GM12878 (cell line): ENCODE data around the gene ESR1.

Source experiments
- ASH2L ChIP-seq: fragments of 300-600, 200-600 bp; sonication (generic); IDR thresholded peaks from 2 replicates; pipeline ENCODE4 v1.6.1; 2017; ENCODE audit warnings: low read depth, mild to moderate bottlenecking, borderline replicate concordance
- BRCA1 ChIP-seq: IDR thresholded peaks from 2 replicates; pipeline ENCODE4 v1.6.1; 2011; ENCODE audit warnings: low read depth, low read length, improper control_type of control experiment
- CEBPB ChIP-seq, 2 experiments: fragments of 150-350 bp in 1 of 2; IDR thresholded peaks; 2 replicates each; pipeline ENCODE4 v1.6.1; 2012 to 2014; ENCODE audit warnings: low read depth in 2 of 2, low read length in 2 of 2, borderline replicate concordance in 1 of 2, inconsistent platforms in 1 of 2
- CTCF ChIP-seq, 3 experiments: IDR thresholded peaks in 2 of 3; conservative IDR thresholded peaks in 1 of 3; 2 replicates each; pipeline ENCODE4 v1.5.1; 2011; ENCODE audit warnings: low read depth in 3 of 3, low read length in 3 of 3, mild to moderate bottlenecking in 3 of 3, control low read depth in 2 of 3, moderate library complexity in 2 of 3, inconsistent platforms in 1 of 3, mixed read lengths in 1 of 3; ENCODE audit not compliant: control insufficient read depth in 2 of 3, insufficient read depth in 1 of 3; ENCODE audit errors: extremely low read depth in 1 of 3
- FOXK2 ChIP-seq: fragments of 450-650 bp; IDR thresholded peaks from 2 replicates; pipeline ENCODE4 v1.6.1; 2017; ENCODE audit warnings: mild to moderate bottlenecking, moderate library complexity
- PKNOX1 ChIP-seq: fragments of 450-650 bp; IDR thresholded peaks from 2 replicates; pipeline ENCODE4 v1.6.1; 2016; ENCODE audit warnings: mild to moderate bottlenecking
- POLR2A ChIP-seq: IDR thresholded peaks from 2 replicates; pipeline ENCODE4 v1.6.1; 2011; ENCODE audit warnings: low read depth, mild to moderate bottlenecking, low read length
- RB1 ChIP-seq: fragments of 450-650 bp; formaldehyde crosslinking; IDR thresholded peaks from 2 replicates; pipeline ENCODE4 v1.6.1; 2017; ENCODE audit warnings: mild to moderate bottlenecking, borderline replicate concordance
- ZNF207 ChIP-seq: fragments of 450-650 bp; IDR thresholded peaks from 2 replicates; pipeline ENCODE4 v1.6.1; 2014; ENCODE audit warnings: antibody characterized with exemption, mild to moderate bottlenecking, borderline replicate concordance
- TF ChIP-seq, protein P1 (sequence below): fragments of 450-650 bp; IDR thresholded peaks from 2 replicates; pipeline ENCODE4 v1.6.1; 2017; ENCODE audit warnings: borderline replicate concordance
- TF ChIP-seq, protein P2 (sequence below): IDR thresholded peaks from 2 replicates; pipeline ENCODE4 v1.6.1; 2012; ENCODE audit warnings: improper control_type of control experiment, low read depth, low read length; ENCODE audit not compliant: insufficient replicate concordance

GRCh38 chr6:152129691-152130151, 322.2 kb downstream of the ESR1 start:
- TF ChIP-seq BRCA1 (no peak), CTCF (IDR thresholded peaks at IDR 0.05 in 2 of 3, conservative IDR thresholded peaks at IDR 0.05 in 1 of 3; ENCODE audit: control insufficient read depth in 2 of 3, extremely low read depth in 1 of 3, insufficient read depth in 1 of 3, low read depth in 3 of 3, low read length in 3 of 3) (no peak), ASH2L (no peak), FOXK2 (no peak), POLR2A (no peak), CEBPB (IDR thresholded peaks at IDR 0.05; ENCODE audit: borderline replicate concordance in 1 of 2, low read depth in 2 of 2, low read length in 2 of 2) (no peak), ZNF207 (no peak), RB1 (no peak), PKNOX1 (no peak)
- TF ChIP-seq, protein P1, sequence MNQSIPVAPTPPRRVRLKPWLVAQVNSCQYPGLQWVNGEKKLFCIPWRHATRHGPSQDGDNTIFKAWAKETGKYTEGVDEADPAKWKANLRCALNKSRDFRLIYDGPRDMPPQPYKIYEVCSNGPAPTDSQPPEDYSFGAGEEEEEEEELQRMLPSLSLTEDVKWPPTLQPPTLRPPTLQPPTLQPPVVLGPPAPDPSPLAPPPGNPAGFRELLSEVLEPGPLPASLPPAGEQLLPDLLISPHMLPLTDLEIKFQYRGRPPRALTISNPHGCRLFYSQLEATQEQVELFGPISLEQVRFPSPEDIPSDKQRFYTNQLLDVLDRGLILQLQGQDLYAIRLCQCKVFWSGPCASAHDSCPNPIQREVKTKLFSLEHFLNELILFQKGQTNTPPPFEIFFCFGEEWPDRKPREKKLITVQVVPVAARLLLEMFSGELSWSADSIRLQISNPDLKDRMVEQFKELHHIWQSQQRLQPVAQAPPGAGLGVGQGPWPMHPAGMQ = no peak
- TF ChIP-seq, protein P2, sequence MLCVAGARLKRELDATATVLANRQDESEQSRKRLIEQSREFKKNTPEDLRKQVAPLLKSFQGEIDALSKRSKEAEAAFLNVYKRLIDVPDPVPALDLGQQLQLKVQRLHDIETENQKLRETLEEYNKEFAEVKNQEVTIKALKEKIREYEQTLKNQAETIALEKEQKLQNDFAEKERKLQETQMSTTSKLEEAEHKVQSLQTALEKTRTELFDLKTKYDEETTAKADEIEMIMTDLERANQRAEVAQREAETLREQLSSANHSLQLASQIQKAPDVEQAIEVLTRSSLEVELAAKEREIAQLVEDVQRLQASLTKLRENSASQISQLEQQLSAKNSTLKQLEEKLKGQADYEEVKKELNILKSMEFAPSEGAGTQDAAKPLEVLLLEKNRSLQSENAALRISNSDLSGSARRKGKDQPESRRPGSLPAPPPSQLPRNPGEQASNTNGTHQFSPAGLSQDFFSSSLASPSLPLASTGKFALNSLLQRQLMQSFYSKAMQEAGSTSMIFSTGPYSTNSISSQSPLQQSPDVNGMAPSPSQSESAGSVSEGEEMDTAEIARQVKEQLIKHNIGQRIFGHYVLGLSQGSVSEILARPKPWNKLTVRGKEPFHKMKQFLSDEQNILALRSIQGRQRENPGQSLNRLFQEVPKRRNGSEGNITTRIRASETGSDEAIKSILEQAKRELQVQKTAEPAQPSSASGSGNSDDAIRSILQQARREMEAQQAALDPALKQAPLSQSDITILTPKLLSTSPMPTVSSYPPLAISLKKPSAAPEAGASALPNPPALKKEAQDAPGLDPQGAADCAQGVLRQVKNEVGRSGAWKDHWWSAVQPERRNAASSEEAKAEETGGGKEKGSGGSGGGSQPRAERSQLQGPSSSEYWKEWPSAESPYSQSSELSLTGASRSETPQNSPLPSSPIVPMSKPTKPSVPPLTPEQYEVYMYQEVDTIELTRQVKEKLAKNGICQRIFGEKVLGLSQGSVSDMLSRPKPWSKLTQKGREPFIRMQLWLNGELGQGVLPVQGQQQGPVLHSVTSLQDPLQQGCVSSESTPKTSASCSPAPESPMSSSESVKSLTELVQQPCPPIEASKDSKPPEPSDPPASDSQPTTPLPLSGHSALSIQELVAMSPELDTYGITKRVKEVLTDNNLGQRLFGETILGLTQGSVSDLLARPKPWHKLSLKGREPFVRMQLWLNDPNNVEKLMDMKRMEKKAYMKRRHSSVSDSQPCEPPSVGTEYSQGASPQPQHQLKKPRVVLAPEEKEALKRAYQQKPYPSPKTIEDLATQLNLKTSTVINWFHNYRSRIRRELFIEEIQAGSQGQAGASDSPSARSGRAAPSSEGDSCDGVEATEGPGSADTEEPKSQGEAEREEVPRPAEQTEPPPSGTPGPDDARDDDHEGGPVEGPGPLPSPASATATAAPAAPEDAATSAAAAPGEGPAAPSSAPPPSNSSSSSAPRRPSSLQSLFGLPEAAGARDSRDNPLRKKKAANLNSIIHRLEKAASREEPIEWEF = no peak
